BE2C (cell line): Measurements from ENCODE around the gene TMCC1.
"Not testable (repeated sequence)": the region's sequence is repeated elsewhere in the genome, so short reads cannot be mapped to it uniquely, and the experiment has no call there.

ENCODE experiments used
- DNase-seq: peaks from one replicate; pipeline ENCODE4 v3.0.0-alpha.2; 2020
- H3K27me3 ChIP-seq: fragments of 250-450 bp; sonication (Bioruptor Pico); 2 replicates; pipeline ENCODE4 v1.5.1; 2020; ENCODE audit warnings: mild to moderate bottlenecking
- H3K36me3 ChIP-seq: fragments of 250-450 bp; sonication (Bioruptor Pico); 2 replicates; pipeline ENCODE4 v1.5.1; 2020; ENCODE audit warnings: mild to moderate bottlenecking
- H3K4me1 ChIP-seq: fragments of 250-450 bp; sonication (Bioruptor Pico); 2 replicates; pipeline ENCODE4 v1.5.1; 2020
- H3K4me3 ChIP-seq: 2 replicates; pipeline ENCODE4 v1.5.1; 2011; ENCODE audit warnings: low read depth, low read length
- H3K9me3 ChIP-seq: fragments of 250-450 bp; sonication (Bioruptor Pico); 2 replicates; pipeline ENCODE4 v1.5.1; 2020
- CTCF ChIP-seq: IDR thresholded peaks from 2 replicates; pipeline ENCODE4 v1.5.1; 2012; ENCODE audit warnings: mild to moderate bottlenecking, low read depth, low read length

The TMCC1 gene

GRCh38 chr3:129864519-129864918 lies 29.0 kb downstream of the TMCC1 start:
- no peak overlapping the region for H3K4me3 ChIP-seq
- H3K4me1 ChIP-seq, result no peaks in the 10 kb centered on the region
- peaks cover 3% of the 10 kb centered on the region; the same call in 1 of the 2 replicates for H3K36me3 ChIP-seq
- no peaks in the 10 kb centered on the region for H3K9me3 ChIP-seq
- H3K27me3 ChIP-seq, result no peaks in the 10 kb centered on the region
- DNase-seq, result no peak
- TF ChIP-seq CTCF, result no peak

DNA sequence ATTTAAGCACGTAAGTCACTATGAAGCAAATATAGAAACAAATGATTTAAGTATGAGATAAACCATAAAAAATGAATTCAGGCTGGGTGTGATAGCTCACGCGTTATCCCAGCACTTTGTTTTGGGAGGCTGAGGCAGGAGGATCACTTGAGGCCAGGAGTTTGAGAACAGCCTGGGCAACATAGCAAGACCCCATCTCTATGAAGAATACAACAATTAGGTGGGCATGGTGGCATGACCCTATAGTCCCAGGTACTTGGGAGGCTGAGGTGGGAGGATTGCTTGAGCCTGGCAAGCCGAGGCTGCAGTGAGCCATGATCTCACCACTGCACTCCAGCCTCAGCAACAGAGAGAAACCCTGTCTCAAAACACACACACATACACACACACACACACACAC lies 34.2 kb downstream of the TMCC1 start:
- no peak for DNase-seq
- no peaks in the 10 kb centered on the region for H3K4me1 ChIP-seq
- no peak overlapping the region for H3K4me3 ChIP-seq
- TF ChIP-seq CTCF, result no peak
- no peaks in the 10 kb centered on the region for H3K9me3 ChIP-seq
- no peaks in the 10 kb centered on the region for H3K36me3 ChIP-seq
- H3K27me3 ChIP-seq, result no peaks in the 10 kb centered on the region

- H3K9me3 ChIP-seq, result no peaks in the 10 kb centered on the region
- H3K27me3 ChIP-seq, result no peaks in the 10 kb centered on the region
- no peak for TF ChIP-seq CTCF
- no peaks in the 10 kb centered on the region for H3K36me3 ChIP-seq
- no peak overlapping the region for H3K4me3 ChIP-seq
- no peaks in the 10 kb centered on the region for H3K4me1 ChIP-seq
- DNase-seq, result no peak
Observed at GRCh38 chr3:129857899-129858298, 35.6 kb downstream of the TMCC1 start.

GRCh38 chr3:129856790-129857189 lies 36.7 kb downstream of the TMCC1 start:
- H3K4me3 ChIP-seq, H3K27me3 ChIP-seq, H3K9me3 ChIP-seq, H3K4me1 ChIP-seq, DNase-seq, H3K36me3 ChIP-seq: not testable (repeated sequence)

- Histone ChIP-seq H3K4me1 (no peaks in the 10 kb centered on the region), H3K9me3 (no peaks in the 10 kb centered on the region; the same call in 1 of the 2 replicates), H3K4me3 (no peak overlapping the region), H3K36me3 (no peaks in the 10 kb centered on the region; the same call in 1 of the 2 replicates), H3K27me3 (no peaks in the 10 kb centered on the region)
- no peak for DNase-seq
- no peak for TF ChIP-seq CTCF
Observed at GRCh38 chr3:129855832-129856419, 37.6 kb downstream of the TMCC1 start.

GRCh38 chr3:129855170-129855831 lies 38.2 kb downstream of the TMCC1 start:
- H3K27me3 ChIP-seq, result no peaks in the 10 kb centered on the region
- H3K4me3 ChIP-seq, result no peak overlapping the region
- no peaks in the 10 kb centered on the region; the same call in 1 of the 2 replicates for H3K9me3 ChIP-seq
- H3K36me3 ChIP-seq, result no peaks in the 10 kb centered on the region; the same call in 1 of the 2 replicates
- no peaks in the 10 kb centered on the region for H3K4me1 ChIP-seq
- no peak for TF ChIP-seq CTCF
- DNase-seq, result no peak
